ENCODE data around the gene SNRNP70.
A peak's percentile ranks its signal among the peaks of the same experiment; 100 is the strongest.

SNRNP70 gene

DNA sequence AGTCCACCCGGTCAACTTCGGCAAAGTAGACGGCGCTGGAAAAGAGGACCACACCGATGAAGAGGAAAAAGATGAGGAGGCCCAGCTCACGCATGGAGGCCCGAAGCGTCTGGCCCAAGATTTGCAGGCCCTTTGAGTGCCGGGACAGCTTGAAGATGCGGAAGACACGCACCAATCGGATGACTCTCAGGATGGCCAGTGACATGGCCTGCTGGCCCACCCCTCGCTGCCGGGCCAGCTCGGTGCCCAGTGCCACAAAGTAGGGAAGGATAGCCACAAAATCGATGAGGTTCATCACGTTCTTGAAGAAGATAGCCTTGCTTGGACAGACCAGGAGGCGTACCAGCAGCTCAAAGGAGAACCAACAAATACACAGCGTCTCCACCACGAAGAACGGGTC, 14.8 kb upstream of the SNRNP70 start:
- TF ChIP-seq EP300 (IDR thresholded peaks at IDR 0.05; ENCODE audit: borderline replicate concordance) = no peak

DNA sequence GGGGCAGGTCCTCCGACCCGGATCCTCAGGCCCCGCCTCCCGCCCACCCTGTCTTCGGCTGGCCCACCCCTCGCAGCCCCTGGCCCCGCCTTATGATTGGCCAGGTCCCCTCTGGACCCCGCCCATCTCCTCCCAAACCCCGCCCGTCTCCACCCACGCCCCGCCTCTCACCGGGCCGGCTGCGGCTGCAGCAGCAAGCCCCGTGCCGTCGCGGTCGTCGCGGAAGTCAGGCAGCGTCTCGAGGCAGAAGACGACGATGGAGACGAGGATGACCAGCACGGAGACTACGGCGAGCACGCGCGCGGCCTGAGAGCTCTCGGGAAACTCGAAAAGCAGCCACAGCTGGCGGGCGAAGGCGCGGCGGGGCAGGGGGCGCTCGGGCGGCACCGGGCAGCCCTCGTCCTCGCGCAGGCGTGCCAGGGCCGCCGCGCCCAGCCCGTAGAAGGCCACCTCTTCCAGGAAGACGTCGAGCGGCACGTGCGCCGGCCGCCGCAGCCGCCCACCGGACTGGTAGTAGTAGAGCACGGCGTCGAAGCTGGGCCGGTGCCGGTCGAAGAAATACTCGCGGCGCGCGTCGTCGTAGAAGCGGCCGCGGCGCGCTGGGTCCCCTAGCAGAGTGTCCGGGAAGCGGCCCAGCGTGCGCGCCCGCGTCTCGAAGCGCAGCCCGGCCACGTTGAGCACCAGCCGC, 13.2 kb upstream of the SNRNP70 start:
- TF ChIP-seq, protein P1, sequence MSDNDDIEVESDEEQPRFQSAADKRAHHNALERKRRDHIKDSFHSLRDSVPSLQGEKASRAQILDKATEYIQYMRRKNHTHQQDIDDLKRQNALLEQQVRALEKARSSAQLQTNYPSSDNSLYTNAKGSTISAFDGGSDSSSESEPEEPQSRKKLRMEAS (IDR thresholded peaks at IDR 0.05) = peak; percentile 84
- TF ChIP-seq EP300 (IDR thresholded peaks at IDR 0.05; ENCODE audit: borderline replicate concordance) = no peak
- no peak for TF ChIP-seq TAF1 (IDR thresholded peaks at IDR 0.05; ENCODE audit: low read depth)
- no peak for TF ChIP-seq YY1 (IDR thresholded peaks at IDR 0.05; ENCODE audit: low read depth)
- no peak for TF ChIP-seq CREB1 (IDR thresholded peaks at IDR 0.05; ENCODE audit: low read depth)
- TF ChIP-seq, protein P2, sequence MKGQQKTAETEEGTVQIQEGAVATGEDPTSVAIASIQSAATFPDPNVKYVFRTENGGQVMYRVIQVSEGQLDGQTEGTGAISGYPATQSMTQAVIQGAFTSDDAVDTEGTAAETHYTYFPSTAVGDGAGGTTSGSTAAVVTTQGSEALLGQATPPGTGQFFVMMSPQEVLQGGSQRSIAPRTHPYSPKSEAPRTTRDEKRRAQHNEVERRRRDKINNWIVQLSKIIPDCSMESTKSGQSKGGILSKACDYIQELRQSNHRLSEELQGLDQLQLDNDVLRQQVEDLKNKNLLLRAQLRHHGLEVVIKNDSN (IDR thresholded peaks at IDR 0.05) = no peak
- no peak for TF ChIP-seq EGR1 (IDR thresholded peaks at IDR 0.05)
- TF ChIP-seq, protein P3, sequence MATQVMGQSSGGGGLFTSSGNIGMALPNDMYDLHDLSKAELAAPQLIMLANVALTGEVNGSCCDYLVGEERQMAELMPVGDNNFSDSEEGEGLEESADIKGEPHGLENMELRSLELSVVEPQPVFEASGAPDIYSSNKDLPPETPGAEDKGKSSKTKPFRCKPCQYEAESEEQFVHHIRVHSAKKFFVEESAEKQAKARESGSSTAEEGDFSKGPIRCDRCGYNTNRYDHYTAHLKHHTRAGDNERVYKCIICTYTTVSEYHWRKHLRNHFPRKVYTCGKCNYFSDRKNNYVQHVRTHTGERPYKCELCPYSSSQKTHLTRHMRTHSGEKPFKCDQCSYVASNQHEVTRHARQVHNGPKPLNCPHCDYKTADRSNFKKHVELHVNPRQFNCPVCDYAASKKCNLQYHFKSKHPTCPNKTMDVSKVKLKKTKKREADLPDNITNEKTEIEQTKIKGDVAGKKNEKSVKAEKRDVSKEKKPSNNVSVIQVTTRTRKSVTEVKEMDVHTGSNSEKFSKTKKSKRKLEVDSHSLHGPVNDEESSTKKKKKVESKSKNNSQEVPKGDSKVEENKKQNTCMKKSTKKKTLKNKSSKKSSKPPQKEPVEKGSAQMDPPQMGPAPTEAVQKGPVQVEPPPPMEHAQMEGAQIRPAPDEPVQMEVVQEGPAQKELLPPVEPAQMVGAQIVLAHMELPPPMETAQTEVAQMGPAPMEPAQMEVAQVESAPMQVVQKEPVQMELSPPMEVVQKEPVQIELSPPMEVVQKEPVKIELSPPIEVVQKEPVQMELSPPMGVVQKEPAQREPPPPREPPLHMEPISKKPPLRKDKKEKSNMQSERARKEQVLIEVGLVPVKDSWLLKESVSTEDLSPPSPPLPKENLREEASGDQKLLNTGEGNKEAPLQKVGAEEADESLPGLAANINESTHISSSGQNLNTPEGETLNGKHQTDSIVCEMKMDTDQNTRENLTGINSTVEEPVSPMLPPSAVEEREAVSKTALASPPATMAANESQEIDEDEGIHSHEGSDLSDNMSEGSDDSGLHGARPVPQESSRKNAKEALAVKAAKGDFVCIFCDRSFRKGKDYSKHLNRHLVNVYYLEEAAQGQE (IDR thresholded peaks at IDR 0.05; ENCODE audit: low read depth) = no peak
- TF ChIP-seq RAD21 (IDR thresholded peaks at IDR 0.05; ENCODE audit: low read depth) = no peak
- TF ChIP-seq FOXM1 (IDR thresholded peaks at IDR 0.05; ENCODE audit: borderline replicate concordance, low read depth) = no peak
- no peak for TF ChIP-seq NFIC (IDR thresholded peaks at IDR 0.05)
- TF ChIP-seq CEBPB (IDR thresholded peaks at IDR 0.05) = no peak
- TF ChIP-seq TEAD4 (IDR thresholded peaks at IDR 0.05) = no peak
- TF ChIP-seq TCF12 (IDR thresholded peaks at IDR 0.05; ENCODE audit: low read depth) = no peak
- TF ChIP-seq ZBTB7A (IDR thresholded peaks at IDR 0.05; ENCODE audit: low read depth) = peak; percentile 60; the same call in 1 of the 2 replicates

DNA sequence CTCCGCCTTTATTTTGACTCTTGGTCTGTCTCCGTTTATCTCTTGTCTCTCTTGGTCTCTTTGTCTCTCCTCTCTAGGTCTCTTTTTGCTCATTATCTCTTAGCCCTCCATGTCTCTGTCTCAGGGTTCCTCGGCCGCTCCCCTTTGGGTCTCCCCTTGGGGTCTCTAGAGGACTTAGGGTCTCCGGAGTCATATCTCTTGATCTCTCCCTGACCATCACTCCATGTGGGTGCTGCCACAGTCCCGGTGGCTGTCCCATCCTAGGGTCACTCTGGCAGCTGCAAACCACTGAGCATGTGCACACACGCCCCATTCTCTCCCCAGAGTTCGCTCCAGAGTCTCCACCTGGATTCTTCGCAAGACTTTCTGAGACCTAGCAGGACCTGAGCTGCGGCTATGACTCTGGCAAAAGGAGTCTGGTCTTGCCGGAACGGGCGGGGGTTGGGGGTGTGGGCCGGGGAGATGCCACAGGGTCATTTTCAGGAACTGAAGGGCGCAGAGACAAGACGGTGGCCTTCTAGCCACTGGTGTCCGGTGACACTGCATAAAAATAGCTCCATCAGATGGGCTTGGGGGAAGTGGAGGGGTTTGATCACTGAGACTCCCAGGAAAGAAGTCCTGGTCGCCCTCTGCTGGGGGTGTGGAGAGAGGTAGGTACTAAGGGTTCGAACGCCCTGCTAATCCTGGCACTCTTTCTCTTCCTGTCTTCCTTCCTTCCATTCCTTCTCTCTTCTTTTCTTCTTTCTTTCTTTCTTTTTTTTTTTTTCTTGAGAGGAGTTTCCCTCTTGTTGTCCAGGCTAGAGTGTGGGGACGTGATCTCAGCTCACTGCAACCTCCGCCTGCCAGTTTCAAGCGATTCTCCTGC, 11.5 kb upstream of the SNRNP70 start:
- no peak for TF ChIP-seq TEAD4 (IDR thresholded peaks at IDR 0.05)
- TF ChIP-seq, protein P1 (IDR thresholded peaks at IDR 0.05) = no peak
- no peak for TF ChIP-seq YY1 (IDR thresholded peaks at IDR 0.05; ENCODE audit: low read depth)
- no peak for TF ChIP-seq CREB1 (IDR thresholded peaks at IDR 0.05; ENCODE audit: low read depth)
- TF ChIP-seq, protein P2 (IDR thresholded peaks at IDR 0.05) = no peak
- no peak for TF ChIP-seq EGR1 (IDR thresholded peaks at IDR 0.05)
- peak; percentile 19; the same call in 1 of the 2 replicates for TF ChIP-seq RAD21 (IDR thresholded peaks at IDR 0.05; ENCODE audit: low read depth)

DNA sequence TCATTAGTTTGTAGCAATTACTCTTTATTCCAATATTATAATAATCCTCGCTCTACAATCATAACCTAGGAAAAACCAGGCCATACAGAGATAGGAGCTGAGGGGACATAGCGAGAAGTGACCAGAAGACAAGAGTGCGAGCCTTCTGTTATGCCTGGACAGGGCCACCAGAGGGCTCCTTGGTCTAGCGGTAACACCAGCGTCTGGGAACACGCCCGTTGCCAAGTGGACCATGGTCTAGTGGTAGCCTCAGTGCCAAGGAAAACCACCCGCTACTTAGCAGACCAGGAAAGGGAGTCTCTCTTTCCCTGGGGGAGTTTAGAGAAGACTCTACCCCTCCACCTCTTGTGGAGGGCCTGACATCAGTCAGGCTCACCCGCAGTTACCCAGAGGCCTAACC, 10.4 kb upstream of the SNRNP70 start:
- TF ChIP-seq RAD21 (IDR thresholded peaks at IDR 0.05; ENCODE audit: low read depth) = peak; percentile 64

DNA sequence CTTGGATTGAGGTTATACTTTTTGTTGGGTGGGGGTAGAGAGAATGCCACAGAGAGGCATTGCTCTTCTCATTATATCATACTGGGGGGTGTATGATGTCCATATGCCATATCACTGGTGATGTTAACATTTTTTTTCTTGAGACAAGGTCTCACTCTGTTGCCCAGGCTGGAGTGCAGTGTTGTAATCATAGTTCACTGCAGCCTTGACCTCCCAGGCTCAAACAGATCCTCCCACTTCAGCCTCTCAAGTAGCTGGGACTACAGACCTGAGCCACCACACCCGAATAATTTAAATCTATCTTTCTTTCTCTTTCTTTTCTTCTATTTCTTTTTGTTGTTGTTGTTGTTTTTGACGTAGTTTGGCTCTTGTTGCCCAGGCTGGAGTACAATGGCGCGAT, 4.9 kb upstream of the SNRNP70 start:
- TF ChIP-seq FOXM1 (IDR thresholded peaks at IDR 0.05; ENCODE audit: borderline replicate concordance, low read depth) = no peak
- TF ChIP-seq NFIC (IDR thresholded peaks at IDR 0.05) = no peak
- no peak for TF ChIP-seq TEAD4 (IDR thresholded peaks at IDR 0.05)
- TF ChIP-seq EP300 (IDR thresholded peaks at IDR 0.05; ENCODE audit: borderline replicate concordance) = no peak
- TF ChIP-seq YY1 (IDR thresholded peaks at IDR 0.05; ENCODE audit: low read depth) = no peak
- TF ChIP-seq CEBPB (IDR thresholded peaks at IDR 0.05) = no peak
- TF ChIP-seq, protein P2 (IDR thresholded peaks at IDR 0.05) = no peak
- TF ChIP-seq, protein P1 (IDR thresholded peaks at IDR 0.05) = no peak
- TF ChIP-seq EGR1 (IDR thresholded peaks at IDR 0.05) = no peak
- TF ChIP-seq CREB1 (IDR thresholded peaks at IDR 0.05; ENCODE audit: low read depth) = no peak
- TF ChIP-seq, protein P3 (IDR thresholded peaks at IDR 0.05; ENCODE audit: low read depth) = no peak
- no peak for TF ChIP-seq TAF1 (IDR thresholded peaks at IDR 0.05; ENCODE audit: low read depth)

Measured in Ishikawa (cell line).